NCI-H2227 (cell line): Measurements from ENCODE around the gene RNF26.

ENCODE experiments used
- DNase-seq: peaks from one replicate; lab custom pipeline; 2025; ENCODE audit not compliant: unreplicated experiment; lab: John Stamatoyannopoulos, UW

Gene RNF26

DNA sequence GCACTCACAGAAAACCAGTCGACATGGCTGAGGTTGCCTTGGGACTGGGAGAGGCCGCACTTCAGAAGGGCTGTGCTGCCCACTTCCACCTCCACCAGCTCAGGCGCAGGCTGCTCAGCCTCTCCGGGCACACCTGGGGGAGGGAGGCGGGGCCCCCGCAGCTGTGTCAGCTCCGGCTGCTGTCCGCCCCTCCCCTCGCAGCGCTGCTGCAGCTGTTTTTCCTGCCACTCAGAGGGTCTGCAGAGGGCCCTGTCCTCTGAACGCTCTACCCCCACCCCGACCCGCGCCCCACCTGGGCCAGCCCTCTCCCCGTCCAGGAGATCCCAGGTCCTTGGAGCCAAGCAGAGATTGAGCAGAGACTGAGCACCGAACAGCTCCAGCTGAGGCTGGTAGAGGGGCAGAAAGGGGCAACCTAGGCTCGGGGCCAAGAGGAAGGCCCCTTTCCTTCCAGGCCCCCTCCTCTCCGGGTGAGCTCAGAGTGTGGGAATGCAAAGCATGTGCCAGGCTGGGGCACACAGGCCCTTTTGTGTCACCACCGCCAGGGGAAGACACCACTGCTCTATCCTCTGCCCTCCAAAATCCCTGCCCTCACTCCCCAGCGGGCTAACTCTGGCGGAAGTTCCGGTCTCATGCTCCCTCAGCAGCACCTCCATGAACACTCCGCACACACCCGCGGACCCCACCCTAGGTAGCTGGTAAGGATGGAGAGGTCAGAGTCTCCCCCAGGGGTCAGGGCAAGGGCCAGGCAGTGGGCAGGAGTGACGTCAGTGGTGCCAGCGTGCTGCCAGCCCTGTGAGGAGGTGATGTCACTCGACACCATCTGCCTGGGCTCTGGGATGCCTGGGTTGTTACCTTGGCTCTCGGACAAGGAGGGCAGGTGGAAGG is 19.0 kb upstream of the RNF26 start:
- peak; percentile 53 for DNase-seq

DNA sequence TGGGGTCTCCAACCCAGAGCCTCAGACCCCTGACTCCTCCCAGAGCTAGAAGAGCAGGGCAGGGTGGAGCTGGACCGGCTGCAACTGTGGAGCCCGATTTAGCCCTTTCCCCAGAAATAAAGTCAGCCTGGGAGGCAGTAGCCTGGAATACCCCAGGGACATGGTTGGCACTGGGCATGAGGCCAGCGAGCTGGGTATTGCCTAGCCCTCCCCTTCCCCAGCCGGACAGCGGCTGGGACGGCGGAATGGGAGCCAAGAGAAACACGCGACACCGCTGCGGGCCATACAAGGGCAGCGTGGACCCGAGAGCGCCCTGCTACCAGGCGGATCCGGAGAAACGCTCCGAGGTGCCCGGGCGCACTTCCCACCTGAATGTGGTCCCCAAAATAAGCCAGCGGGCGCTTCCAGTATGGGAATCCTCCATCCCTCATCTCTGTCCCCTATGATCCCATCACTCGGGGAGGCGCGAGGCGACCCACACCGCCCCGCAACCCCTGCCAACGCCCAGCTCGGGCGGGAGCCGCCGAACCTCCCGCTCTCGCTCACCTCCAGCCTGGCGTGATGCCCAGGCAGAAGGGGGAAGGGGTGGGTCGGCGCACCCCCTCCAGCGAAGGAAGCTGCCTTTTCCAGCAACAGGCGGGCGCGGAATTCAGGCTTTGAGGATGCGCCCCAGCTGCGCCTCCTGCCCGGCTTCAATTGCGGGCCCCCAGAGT is 18.2 kb upstream of the RNF26 start:
- peak; percentile 38 for DNase-seq

DNA sequence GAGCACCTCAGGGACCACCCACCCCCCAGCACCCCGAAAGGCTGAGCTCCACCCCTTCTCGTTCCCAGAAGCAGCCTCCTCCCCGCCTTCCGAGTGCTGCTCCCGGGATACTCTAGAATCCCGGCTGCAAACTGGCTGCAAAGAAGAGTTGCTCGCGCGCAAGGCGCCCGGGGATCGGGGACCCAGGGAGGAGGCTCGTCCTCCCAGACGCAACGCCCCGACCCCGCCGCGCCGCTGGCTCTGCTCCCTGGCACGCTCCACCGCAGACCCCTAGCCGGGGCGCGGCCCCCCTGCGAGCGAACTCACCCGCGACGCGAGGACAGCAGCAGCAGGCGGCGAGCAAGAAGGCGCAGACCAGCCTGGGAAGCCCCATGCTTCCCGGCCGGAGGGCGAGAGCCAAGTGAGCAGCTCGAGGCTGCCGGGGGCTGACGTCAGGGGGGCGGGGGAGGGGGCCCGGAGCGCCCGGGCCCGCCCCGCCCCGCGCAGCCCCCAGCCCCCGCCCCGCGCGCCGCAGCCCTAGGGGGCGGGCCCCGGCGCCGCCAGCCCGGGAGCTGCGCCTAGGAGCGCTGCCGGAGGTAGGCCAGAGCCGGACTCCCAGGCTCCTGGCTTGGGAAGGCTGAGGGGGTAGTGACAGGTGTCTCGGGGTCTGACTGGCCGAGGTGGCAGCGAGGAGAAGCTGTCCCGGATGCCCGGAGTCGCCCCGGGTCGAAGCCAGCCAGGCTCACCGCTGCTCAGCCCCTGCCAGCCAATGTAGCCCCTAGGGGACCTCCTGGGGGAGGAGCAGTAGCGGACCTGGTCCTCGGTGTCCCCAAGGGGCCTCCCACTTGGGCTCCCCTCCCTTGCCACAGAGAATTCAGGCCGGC is 17.4 kb upstream of the RNF26 start, which contains the start of gene MCAM:
TSS of gene MCAM (minus strand) at position 402 of the 863 bp plus-strand sequence. CDS start at position 373, 29 bp downstream.
- peak; percentile 59 for DNase-seq

DNA sequence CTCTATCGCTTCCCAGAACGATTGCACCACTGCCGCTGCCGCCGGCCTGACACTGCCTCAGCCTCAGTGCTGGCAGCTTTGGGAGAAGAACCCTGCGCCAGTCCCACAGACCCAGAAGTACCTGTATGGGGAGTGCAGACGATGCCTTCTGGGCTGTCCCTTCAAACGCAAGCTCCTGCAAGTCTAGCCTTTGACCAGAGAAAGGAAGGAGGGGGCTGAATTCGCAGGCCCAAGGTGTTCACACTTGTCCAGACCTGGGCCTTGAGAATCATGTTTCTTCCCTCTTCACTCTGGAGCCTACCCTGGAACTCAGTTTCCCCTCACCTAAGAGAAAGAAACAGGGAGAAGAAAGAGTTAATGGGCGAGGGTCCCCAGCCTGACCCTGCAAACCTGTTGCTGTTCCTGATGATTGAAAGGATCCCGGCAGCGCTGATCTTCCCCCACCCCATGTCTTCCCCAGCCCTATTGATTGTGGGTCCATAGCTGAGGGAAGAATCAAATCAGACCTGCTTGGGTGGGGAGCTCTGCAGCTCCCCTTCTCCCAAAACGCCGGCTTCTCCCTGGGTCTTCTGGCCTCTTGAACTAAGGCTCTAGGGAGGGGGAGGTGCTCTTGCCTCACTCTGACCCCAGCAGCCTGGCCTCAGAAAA is 16.6 kb upstream of the RNF26 start:
- no peak for DNase-seq

DNA sequence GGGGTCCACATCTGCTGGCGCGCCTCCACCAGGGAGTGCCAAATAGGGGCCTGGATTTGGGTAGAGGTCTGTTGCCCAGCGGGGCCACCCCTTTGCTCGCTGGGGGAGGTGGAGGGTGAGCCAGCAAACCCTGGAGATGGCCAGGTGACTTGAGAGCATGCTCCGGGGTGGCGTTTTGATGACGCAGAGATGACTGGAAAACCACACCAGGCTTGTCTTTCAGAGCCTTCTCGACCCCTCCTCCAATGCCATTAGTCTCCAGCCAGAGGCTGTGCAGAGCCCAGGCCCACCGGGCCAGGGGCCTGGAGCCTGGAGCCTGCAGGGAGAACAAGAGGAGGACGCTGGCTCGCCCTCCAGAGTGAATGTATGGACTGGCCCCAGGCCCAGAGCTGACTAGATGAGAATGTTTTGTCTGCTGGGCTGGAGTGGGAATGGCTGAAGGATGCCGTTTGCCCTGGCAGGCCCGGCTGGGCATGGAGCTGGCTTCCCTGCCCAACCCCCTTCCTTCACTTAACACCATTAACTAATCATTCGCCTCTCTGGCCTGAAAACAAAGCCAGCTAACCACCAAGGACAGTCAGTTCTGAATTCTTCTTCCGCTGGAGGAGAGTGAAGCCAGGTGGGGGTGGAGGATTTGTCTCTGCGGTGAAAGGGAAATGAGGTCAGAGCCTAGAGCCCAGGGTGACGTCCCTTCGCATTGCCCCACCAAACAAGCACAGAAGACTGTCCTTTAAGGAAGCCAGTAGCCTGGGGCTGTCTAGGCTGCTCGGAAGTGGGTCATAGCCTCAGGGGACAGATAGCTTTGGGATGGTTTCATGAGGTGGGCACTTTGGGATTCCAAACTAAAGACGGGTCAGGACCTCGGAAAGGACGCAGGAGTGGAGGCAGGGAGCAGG is 15.8 kb upstream of the RNF26 start:
- DNase-seq, result no peak

DNA sequence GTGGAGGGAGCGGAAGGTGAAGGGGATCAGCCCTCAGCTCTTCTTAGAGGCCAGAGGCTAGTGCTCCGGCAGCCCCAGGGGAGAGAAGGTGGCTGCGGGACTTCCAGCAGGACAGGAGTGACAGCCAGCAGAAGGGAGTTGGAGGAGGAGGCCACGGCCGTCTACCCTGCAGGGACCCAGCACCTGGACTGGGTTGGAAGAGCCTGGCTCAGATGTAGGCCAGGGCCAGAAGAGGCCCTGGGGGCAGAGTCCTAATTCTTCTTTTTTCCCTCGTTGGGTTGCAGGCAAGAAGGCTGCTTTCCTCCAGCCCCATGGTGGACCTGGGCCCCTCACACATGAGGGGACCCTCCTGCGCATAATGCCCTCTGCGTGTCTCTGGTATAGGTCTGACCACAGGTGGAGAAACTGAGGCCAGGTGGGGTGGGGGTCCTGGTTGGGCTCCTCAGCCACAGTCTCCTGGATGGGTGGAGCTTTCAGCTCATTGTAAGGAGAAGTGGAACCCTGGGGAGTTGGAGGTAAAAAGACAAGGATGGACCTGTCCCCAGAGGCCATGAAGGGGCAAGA is 15.1 kb upstream of the RNF26 start:
- DNase-seq, result no peak

DNA sequence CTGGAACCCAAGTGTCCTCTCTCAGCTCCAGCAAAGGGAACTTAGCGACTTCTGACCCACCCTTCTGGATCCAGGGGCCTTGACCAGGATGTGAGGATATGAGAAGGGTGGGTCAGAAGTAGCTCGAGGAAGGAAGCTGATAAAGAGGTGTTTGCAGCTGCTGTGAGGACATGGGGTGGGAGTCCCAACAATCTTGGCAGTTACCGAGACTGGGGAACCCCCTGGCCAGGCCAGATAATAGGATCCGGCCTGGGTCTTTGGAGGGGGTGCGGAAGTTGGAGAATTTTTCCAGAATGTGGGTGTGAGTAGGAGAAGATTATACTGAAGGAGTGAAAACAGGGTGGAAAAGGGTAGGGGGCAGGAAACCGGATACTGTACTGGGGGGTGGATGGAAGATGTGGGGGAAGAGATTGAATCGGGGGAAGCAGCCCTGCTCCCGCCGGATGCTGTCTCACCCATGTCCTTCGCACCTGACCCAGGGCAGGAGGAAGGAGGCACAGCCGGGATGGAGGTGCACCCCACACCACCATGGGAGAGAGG is 14.6 kb upstream of the RNF26 start:
- no peak for DNase-seq

DNA sequence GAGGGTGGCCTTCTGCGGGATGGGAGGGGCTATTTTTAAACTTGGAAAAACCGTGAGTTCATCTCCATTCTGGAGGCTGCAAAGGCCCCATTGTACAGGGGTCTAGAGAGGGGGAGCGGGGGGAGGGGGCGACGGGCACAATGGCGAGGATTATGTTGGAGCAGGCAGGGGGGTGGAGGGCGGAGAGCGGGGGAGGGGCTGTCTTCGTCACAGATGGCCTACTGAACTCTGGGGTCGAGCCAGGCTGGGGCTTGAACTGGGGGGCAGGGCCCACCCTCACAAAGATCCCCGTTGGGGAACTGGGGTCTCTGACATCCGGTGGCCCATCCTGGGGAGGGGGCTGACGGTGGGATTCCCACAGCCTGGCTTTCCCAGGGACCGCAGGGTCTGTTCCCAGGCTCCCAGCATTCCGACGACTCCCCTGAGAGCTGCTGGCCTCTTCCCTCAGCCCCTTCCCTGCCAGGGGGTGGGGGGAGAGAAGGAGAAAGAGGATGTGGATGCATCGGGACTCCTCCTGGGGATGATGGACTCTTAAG is 14.0 kb upstream of the RNF26 start:
- no peak for DNase-seq

DNA sequence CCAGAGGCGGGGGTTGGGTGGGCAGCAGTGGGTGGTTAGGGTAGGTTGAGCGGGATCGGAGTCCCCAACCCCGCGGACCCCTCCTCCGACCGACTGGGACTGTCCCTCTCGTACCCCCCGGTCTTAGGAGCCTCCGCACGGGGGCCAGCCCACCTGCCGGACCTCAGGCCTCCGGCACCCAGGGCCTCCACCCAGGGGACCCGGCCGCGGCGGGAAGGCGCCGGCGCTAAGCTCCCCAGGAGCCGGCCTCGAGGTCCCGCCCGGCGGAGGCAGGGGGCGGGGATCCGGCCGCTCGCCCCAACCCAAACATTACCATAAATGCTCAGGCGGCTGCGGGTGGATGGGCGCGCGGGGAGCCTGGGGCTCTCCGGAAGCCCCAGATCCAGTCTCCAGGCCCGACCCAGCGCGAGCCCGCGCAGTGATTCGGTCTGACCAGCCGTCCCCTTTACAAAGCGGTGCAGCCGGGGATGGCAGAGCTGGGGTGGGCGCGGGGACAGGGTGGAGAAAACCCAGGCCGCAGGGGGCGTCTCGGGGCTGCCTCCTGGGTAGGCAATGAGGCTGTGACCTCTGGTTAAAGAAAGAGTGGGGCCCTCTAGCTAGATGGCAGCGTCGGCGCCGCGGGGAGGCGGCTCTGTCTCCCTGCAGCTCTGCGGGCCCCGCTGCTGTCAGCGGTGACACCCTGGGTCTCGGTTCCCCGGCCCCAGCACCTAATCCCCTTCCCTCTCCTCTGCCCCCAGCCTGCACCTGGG is 13.4 kb upstream of the RNF26 start:
- DNase-seq, result no peak

DNA sequence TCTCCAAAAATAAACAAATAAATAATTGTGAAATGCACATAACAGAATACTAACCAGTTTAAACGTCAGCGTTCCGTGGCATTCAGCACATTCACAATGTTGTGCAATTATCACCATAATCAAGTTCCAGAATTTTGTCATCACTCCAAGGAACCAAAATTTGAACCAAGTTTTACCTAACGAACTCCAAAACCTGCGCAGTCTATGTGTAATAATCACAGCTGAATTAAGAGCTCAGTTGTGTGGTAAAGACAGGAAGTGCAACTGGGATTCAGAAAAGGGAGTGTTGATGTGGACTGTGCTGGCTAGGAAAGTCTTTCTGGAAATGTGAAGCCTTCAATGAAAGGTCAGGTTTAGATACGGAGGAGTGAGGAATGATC is 12.0 kb upstream of the RNF26 start:
- DNase-seq, result no peak

DNA sequence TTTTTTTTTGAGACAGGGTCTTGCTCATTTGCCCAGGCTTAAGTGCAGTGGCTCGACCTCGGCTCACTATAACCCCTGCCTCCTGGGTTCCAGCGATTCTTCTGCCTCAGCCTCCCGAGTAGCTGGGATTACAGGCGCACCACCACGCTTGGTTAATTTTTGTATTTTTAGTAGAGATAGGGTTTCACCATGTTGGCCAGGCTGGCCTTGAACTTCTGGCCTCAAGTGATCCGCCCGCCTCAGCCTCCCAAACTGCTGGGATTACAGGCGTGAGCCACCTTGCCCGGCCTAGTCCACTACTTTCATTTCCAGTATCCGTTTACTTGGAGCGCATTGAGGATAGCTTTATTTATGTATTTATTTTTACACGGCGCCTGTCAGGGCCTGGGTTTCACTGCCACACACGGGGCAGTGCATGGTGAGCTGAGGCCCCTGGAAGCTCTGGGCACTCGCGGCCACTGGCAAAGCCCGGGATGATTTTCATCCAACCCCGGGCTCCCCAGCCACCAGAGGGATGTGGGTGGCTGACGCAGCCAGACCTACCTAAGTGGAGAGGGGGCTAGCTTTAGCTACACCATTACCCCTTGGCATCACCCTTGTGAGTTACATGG is 11.3 kb upstream of the RNF26 start:
- no peak for DNase-seq

DNA sequence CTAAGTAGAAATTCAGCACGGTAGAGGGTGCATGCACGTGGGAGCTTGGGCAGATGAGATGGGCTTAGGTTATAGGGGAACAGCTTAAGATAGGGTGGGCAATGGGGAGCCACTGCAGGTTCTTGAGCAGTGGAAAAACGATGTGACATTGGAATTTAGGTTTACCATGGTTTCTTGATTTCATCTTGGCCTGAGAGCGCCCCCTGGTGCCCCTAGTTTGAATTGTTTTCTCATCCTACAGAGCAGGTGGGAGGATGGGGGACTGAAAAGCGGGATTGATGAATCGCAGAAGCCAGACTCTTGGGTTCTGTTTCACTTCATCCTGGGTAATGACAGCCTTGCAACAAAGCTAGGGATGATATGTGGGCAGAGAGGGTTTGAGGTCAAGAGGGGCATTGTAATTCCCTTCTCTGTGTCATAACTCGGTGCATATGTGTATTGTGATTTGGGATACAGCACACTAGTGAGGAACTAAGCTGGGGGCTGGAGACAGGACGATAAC is 10.7 kb upstream of the RNF26 start:
- peak; percentile 91 for DNase-seq

DNA sequence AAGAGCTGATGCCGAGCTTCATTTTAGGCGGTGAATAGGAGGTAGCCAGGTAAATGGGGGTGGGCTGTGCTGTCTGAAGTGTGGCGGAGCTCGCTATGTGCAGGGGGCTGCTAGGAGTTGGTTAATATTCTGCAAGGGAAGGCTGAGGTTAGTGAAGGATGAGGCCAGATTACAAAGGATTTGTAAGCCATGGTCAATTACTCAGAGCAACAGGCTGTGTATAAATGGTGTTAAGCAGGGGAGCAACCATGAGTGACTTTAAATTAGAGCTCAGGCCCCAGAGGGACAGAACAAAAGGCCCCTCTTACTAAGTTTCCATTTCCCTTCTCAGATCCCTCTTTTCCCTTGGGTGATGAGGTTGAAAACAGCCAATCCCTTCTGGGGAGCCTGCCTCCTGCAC is 10.1 kb upstream of the RNF26 start:
- peak; percentile 41 for DNase-seq

DNA sequence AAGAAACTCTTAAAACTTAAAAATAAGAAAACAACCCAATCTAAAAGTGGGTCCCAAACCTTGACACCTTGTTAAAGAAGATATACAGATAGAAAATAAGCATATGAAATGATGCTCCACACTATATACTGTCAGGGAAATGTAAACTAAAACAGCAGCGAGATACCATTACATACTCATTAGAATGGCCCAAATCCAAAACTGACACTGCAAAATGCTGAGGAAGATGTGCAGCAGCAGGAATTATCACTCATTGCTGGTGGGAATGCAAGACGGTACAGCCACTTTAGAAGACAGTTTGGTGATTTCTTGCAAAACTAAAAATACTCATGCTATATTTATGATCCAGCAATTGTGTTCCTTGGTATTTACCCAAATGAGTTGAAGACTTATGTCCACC is 5.0 kb upstream of the RNF26 start:
- DNase-seq, result no peak

DNA sequence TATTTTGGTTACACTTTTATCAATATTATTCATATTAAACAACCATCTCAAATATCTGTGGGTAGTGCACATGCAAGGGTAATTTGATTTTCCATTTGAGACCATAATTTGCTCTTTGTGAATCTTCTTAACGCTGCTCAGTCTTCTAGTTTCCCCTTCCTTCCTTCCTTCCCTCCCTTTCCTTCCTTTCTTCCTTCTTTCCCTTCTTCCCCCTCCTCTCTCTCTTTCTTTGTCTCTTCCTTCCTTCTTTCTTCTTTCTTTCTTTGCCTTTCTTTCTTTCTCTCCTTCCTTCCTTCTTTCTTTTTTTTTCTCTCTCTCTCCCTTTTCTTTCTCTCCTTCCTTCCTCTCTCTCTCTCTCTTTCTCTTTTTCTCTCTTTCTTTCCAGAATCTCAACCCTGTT is 4.1 kb upstream of the RNF26 start:
- DNase-seq, result no peak

DNA sequence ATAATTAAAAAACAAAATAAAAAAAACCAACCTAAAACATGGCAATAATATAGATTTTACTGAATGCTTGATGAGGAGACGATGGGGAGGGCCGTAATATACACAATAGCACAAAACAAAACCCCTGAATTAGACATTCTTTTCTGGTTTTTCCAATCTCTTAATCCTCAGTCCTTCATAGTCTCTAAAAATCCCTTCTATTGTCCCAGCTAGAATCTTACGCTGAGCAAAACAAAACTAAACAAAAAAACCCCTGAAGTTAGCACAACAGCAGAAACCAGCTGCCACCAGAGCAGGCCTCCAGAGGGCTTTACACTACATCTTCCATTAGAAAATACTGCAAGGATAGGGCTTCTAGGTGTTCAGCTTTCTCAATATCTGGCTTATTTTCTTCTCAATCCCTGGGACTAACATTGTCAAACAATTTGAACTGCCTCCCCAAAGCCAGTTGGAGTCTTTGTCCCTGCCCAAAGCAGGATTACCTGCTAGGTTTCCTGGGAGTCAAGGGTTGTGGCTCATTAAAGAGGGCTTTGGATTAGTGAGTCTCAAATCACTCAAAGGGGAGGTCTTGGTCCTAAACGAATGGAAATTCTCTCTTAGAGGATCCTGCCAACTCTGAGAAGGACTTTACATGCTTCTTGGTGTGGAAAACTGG is 2.1 kb upstream of the RNF26 start:
- DNase-seq, result no peak

DNA sequence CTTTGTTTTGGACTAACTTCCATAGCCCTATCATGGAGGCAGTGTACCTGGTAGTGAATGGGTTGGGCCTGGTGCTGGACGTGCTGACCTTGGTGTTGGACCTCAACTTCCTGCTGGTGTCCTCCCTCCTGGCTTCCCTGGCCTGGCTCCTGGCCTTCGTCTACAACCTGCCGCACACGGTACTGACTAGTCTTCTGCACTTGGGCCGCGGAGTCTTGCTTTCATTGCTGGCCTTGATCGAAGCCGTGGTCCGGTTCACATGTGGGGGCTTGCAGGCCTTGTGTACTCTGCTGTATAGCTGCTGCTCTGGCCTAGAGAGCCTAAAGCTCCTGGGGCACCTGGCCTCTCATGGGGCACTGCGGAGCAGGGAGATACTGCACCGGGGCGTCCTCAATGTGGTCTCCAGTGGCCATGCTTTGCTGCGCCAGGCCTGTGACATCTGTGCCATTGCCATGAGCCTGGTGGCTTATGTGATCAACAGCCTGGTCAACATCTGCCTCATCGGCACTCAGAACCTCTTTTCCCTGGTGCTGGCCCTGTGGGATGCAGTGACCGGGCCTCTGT is 846 bp downstream of the RNF26 start:
- DNase-seq, result no peak
